GM23338 (cell line): ENCODE results near the gene CACUL1. TPM values are rescaled to one million over a fixed set of nuclear protein-coding genes. Genes with fewer than 3 reads are reported as not detected.

Experiments
- ATAC-seq: fragments of 200-7000 bp; cut with Tn5 transposase; 3 replicates; pipeline ENCODE4 v1.9.1; 2020
- DNase-seq: peaks from one replicate; pipeline ENCODE4 v3.0.0-alpha.2; 2015; ENCODE audit warnings: low spot score
- H2AFZ ChIP-seq: fragments of 200-600 bp; sonication (generic); 2 replicates; pipeline ENCODE4 v1.8.0; 2016; ENCODE audit warnings: antibody characterized with exemption, mild to moderate bottlenecking, moderate library complexity
- H3F3A ChIP-seq: fragments of 200-600 bp; sonication (generic); replicated peaks from 2 replicates; pipeline ENCODE4 v1.8.0; 2017; ENCODE audit warnings: antibody characterized with exemption, mixed run types, low read depth
- H3K27ac ChIP-seq: fragments of 200-600 bp; sonication (generic); 2 replicates; pipeline ENCODE4 v1.6.1; 2016; ENCODE audit warnings: low read depth
- H3K27me3 ChIP-seq: fragments of 200-600 bp; sonication (generic); 2 replicates; pipeline ENCODE4 v1.8.0; 2016; ENCODE audit warnings: mild to moderate bottlenecking, mixed run types, moderate library complexity; ENCODE audit not compliant: insufficient read depth
- H3K36me3 ChIP-seq: fragments of 200-600 bp; sonication (generic); 2 replicates; pipeline ENCODE4 v1.8.0; 2016; ENCODE audit warnings: mild to moderate bottlenecking; ENCODE audit not compliant: insufficient read depth
- H3K4me1 ChIP-seq: fragments of 200-600 bp; sonication (generic); 2 replicates; pipeline ENCODE4 v1.8.0; 2016; ENCODE audit warnings: mild to moderate bottlenecking, moderate library complexity; ENCODE audit not compliant: insufficient read depth
- H3K4me2 ChIP-seq: fragments of 200-600 bp; sonication (generic); 2 replicates; pipeline ENCODE4 v1.7.1; 2017; ENCODE audit warnings: mixed run types
- H3K4me3 ChIP-seq: fragments of 200-600 bp; sonication (generic); 2 replicates; pipeline ENCODE4 v1.6.1; 2016; ENCODE audit warnings: mixed run types
- H3K79me2 ChIP-seq: fragments of 200-600 bp; sonication (generic); replicated peaks from 2 replicates; pipeline ENCODE4 v1.8.0; 2017; ENCODE audit warnings: mild to moderate bottlenecking; ENCODE audit not compliant: insufficient read depth
- H3K9me2 ChIP-seq: fragments of 200-600 bp; sonication (generic); 2 replicates; pipeline ENCODE4 v1.8.0; 2017; ENCODE audit not compliant: insufficient read depth
- H4K20me1 ChIP-seq: fragments of 200-600 bp; sonication (generic); replicated peaks from 2 replicates; pipeline ENCODE4 v1.8.0; 2017; ENCODE audit warnings: mild to moderate bottlenecking; ENCODE audit not compliant: insufficient read depth
- H3K27ac Mint-ChIP-seq: 2 replicates; pipeline ENCODE4 v1.8.0; 2020; ENCODE audit warnings: inconsistent platforms, mild to moderate bottlenecking, moderate library complexity, mixed read lengths
- H3K27me3 Mint-ChIP-seq: 3 replicates; pipeline ENCODE4 v1.8.0; 2022; ENCODE audit warnings: low read depth, mild to moderate bottlenecking, moderate library complexity, mixed read lengths, inconsistent platforms; ENCODE audit not compliant: insufficient read depth, poor library complexity
- H3K36me3 Mint-ChIP-seq: 3 replicates; pipeline ENCODE4 v1.8.0; 2021; ENCODE audit warnings: low read depth, mild to moderate bottlenecking, inconsistent platforms, moderate library complexity, mixed read lengths
- H3K4me1 Mint-ChIP-seq: 3 replicates; pipeline ENCODE4 v1.8.0; 2020; ENCODE audit warnings: mild to moderate bottlenecking, inconsistent platforms, mixed read lengths
- H3K4me3 Mint-ChIP-seq: 3 replicates; pipeline ENCODE4 v1.8.0; 2021; ENCODE audit warnings: moderate library complexity, mild to moderate bottlenecking, inconsistent platforms, mixed read lengths
- H3K9me3 Mint-ChIP-seq: 3 replicates; pipeline ENCODE4 v1.8.0; 2020; ENCODE audit warnings: moderate library complexity, mild to moderate bottlenecking, inconsistent platforms, mixed read lengths
- CREB1 ChIP-seq: fragments of 250-450 bp; sonication (Bioruptor Pico); IDR thresholded peaks from 2 replicates; pipeline ENCODE4 v1.5.0; 2020; ENCODE audit warnings: low read depth, mild to moderate bottlenecking, moderate library complexity
- ETS1 ChIP-seq: IDR thresholded peaks from 2 replicates; pipeline ENCODE4 v1.6.1; 2016; ENCODE audit warnings: antibody characterized with exemption
- EZH2 ChIP-seq: fragments of 200-600 bp; sonication (generic); IDR thresholded peaks from one replicate; pipeline ENCODE4 v1.8.0; 2017; ENCODE audit warnings: antibody characterized with exemption, mild to moderate bottlenecking, low read depth; ENCODE audit not compliant: unreplicated experiment
- EZH2phosphoT487 ChIP-seq: fragments of 200-600 bp; sonication (generic); IDR thresholded peaks from one replicate; pipeline ENCODE4 v1.8.1; 2018; ENCODE audit warnings: antibody characterized with exemption; ENCODE audit not compliant: unreplicated experiment
- JUNB ChIP-seq: IDR thresholded peaks from one replicate; pipeline ENCODE4 v1.6.1; 2016; ENCODE audit warnings: antibody characterized with exemption; ENCODE audit not compliant: unreplicated experiment
- NANOG ChIP-seq: IDR thresholded peaks from 2 replicates; pipeline ENCODE4 v1.6.1; 2016; ENCODE audit warnings: antibody characterized with exemption, borderline replicate concordance
- POLR2AphosphoS5 ChIP-seq: IDR thresholded peaks from 2 replicates; pipeline ENCODE4 v1.6.1; 2016; ENCODE audit warnings: antibody characterized with exemption, low read depth
- REST ChIP-seq: IDR thresholded peaks from one replicate; pipeline ENCODE4 v1.6.1; 2018; ENCODE audit warnings: antibody characterized with exemption; ENCODE audit not compliant: unreplicated experiment
- STAT1 ChIP-seq: IDR thresholded peaks from one replicate; pipeline ENCODE4 v1.6.1; 2016; ENCODE audit warnings: antibody characterized with exemption; ENCODE audit not compliant: unreplicated experiment
- ZNF114 ChIP-seq: fragments of 250-450 bp; sonication (Bioruptor Pico); IDR thresholded peaks from 2 replicates; pipeline ENCODE4 v1.5.0; 2020; ENCODE audit warnings: mild to moderate bottlenecking, moderate library complexity
- ZNF331 ChIP-seq: fragments of 250-450 bp; sonication (Bioruptor Pico); IDR thresholded peaks from 2 replicates; pipeline ENCODE4 v1.5.0; 2020; ENCODE audit warnings: low read depth, mild to moderate bottlenecking, moderate library complexity
- ZNF462 ChIP-seq: fragments of 250-450 bp; sonication (Bioruptor Pico); IDR thresholded peaks from 2 replicates; pipeline ENCODE4 v1.5.0; 2020; ENCODE audit warnings: mild to moderate bottlenecking, moderate library complexity
- polyA plus RNA-seq: library from polyadenylated mRNA; unstranded; fragments of >200 nt; fragmentation: Nextera tagmentation; extraction: Ambion mirVana; gene quantifications from 2 replicates; pipeline ENCODE4 v1.2.1, GENCODE V29; 2016
- total RNA-seq: library from RNA; depleted of rRNA; stranded (reverse); fragments of >200 nt; shearing (Covaris generic); gene quantifications from 2 replicates; pipeline ENCODE4 v1.2.3, GENCODE V29; 2014
- TF ChIP-seq, protein P1 (sequence below), 2 experiments: fragments of 200-600 bp in 1 of 2; sonication (generic) in 1 of 2; conservative IDR thresholded peaks; 2 replicates each; pipeline versions ENCODE4 v1.5.1 to v1.6.1; 2016 to 2017; ENCODE audit warnings: antibody characterized with exemption in 2 of 2, low read depth in 2 of 2, mild to moderate bottlenecking in 2 of 2, moderate library complexity in 1 of 2

Gene CACUL1
- total and polyA plus RNA-seq, 2 experiments from 2014 or later = 46.4 to 59.4 TPM

GRCh38 chr10:118764195-118764594, 9.4 kb upstream of the CACUL1 start:
- Histone ChIP-seq H3K27ac (no peak overlapping the region), H3K4me1 (no peaks in the 10 kb centered on the region), H4K20me1 (no peaks in the 10 kb centered on the region), H3K9me2 (0 out of 2 replicates have a peak, but pooled peaks cover 3% of the 10 kb centered on the region), H3F3A (no peaks in the 10 kb centered on the region), H2AFZ (no peak overlapping the region), H3K27me3 (no peaks in the 10 kb centered on the region), H3K36me3 (no peaks in the 10 kb centered on the region), H3K4me2 (no peak overlapping the region), H3K79me2 (no peaks in the 10 kb centered on the region), H3K4me3 (no peak overlapping the region)
- no peak overlapping the region for H3K4me3 Mint-ChIP-seq
- H3K27me3 Mint-ChIP-seq = peaks cover 4% of the 10 kb centered on the region
- H3K36me3 Mint-ChIP-seq = no peaks in the 10 kb centered on the region
- ATAC-seq (no peak), DNase-seq (no peak)
- no peaks in the 10 kb centered on the region for H3K4me1 Mint-ChIP-seq
- no peak for TF ChIP-seq NANOG
- TF ChIP-seq ZNF331 (CRISPR knock-in tag) = no peak
- no peak for TF ChIP-seq ETS1
- TF ChIP-seq REST = no peak
- no peak for TF ChIP-seq ZNF114 (CRISPR knock-in tag)
- TF ChIP-seq POLR2AphosphoS5 = no peak
- TF ChIP-seq EZH2 = no peak
- no peak for TF ChIP-seq ZNF462 (CRISPR knock-in tag)
- TF ChIP-seq, protein P1, sequence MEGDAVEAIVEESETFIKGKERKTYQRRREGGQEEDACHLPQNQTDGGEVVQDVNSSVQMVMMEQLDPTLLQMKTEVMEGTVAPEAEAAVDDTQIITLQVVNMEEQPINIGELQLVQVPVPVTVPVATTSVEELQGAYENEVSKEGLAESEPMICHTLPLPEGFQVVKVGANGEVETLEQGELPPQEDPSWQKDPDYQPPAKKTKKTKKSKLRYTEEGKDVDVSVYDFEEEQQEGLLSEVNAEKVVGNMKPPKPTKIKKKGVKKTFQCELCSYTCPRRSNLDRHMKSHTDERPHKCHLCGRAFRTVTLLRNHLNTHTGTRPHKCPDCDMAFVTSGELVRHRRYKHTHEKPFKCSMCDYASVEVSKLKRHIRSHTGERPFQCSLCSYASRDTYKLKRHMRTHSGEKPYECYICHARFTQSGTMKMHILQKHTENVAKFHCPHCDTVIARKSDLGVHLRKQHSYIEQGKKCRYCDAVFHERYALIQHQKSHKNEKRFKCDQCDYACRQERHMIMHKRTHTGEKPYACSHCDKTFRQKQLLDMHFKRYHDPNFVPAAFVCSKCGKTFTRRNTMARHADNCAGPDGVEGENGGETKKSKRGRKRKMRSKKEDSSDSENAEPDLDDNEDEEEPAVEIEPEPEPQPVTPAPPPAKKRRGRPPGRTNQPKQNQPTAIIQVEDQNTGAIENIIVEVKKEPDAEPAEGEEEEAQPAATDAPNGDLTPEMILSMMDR (conservative IDR thresholded peaks at IDR 0.05; ENCODE audit: low read depth in 2 of 2) = no peak
- no peak for TF ChIP-seq JUNB
- TF ChIP-seq CREB1 (CRISPR knock-in tag) = no peak
- TF ChIP-seq STAT1 = no peak
- no peak for TF ChIP-seq EZH2phosphoT487
- no peak overlapping the region for H3K27ac Mint-ChIP-seq
- peaks cover 4% of the 10 kb centered on the region; the same call in 2 of the 3 replicates for H3K9me3 Mint-ChIP-seq
